K562 (cell line): ENCODE results near the gene CCDC7. TPM values are rescaled to one million over a fixed set of nuclear protein-coding genes. Genes with fewer than 3 reads are reported as not detected.

Experiments used
- ATAC-seq: fragments of 200-7000 bp; cut with Tn5 transposase; 3 replicates; pipeline ENCODE4 v1.9.1; 2020; ENCODE audit warnings: moderate library complexity
- BruUV-seq: library from RNA; stranded (reverse); fragments of 400-500 nt; replicated peaks from 2 replicates; lab custom pipeline; 2021; lab: Mats Ljungman, UMichigan
- CTCF ChIA-PET: fragments of 300-600 bp; formaldehyde crosslinking; extraction: SDS; loops from one replicate; lab custom pipeline; 2021; ENCODE audit warnings: low intra/inter-chr PET ratio; lab: Yijun Ruan, JAX
- POLR2A ChIA-PET: fragments of 300-600, 350-650 bp; sonication (Branson Sonifier 250); formaldehyde crosslinking; extraction: SDS; loops from one replicate; lab custom pipeline; 2021; ENCODE audit warnings: antibody characterized with exemption, inconsistent platforms; lab: Yijun Ruan, JAX
- DNase-seq, 4 experiments: peaks; one replicate each; pipeline versions ENCODE4 v3.0.0 to v3.0.0-alpha.2; 2011 to 2018; ENCODE audit warnings: low spot score in 3 of 4, mixed read lengths in 3 of 4; ENCODE audit errors: extremely low read depth in 1 of 4
- FAIRE-seq: peaks from 2 replicates; lab custom pipeline; 2011; peaks lifted over from hg19 to GRCh38; lab: Jason Lieb, UNC
- H2AFZ ChIP-seq: 2 replicates; pipeline ENCODE4 v1.6.0; 2011; ENCODE audit warnings: low read depth, low read length, control low read depth, inconsistent platforms
- H3K27ac ChIP-seq: fragments of 200-600 bp; 3 replicates; pipeline ENCODE4 v1.8.0; 2011; ENCODE audit warnings: low read depth, mild to moderate bottlenecking, control low read depth, inconsistent platforms, low read length, moderate library complexity, mixed read lengths; ENCODE audit errors: extremely low read depth
- H3K27me3 ChIP-seq, 2 experiments: fragments of 300-600 bp in 1 of 2; 2 replicates in 1 of 2; 3 replicates in 1 of 2; pipeline versions ENCODE4 v1.6.0 to v1.8.0; 2011; ENCODE audit warnings: inconsistent platforms in 2 of 2, low read length in 2 of 2, mild to moderate bottlenecking in 1 of 2, mixed read lengths in 1 of 2, moderate library complexity in 1 of 2; ENCODE audit not compliant: control insufficient read depth in 2 of 2, insufficient read depth in 2 of 2
- H3K36me3 ChIP-seq: fragments of 300-600 bp; 3 replicates; pipeline ENCODE4 v1.8.0; 2011; ENCODE audit warnings: mild to moderate bottlenecking, low read length, inconsistent platforms; ENCODE audit not compliant: control insufficient read depth, insufficient read depth
- H3K4me1 ChIP-seq, 2 experiments: fragments of 200-600 bp in 1 of 2; replicated peaks in 1 of 2; 2 replicates in 1 of 2; 3 replicates in 1 of 2; pipeline versions ENCODE4 v1.5.1 to v1.8.0; 2011; ENCODE audit warnings: inconsistent platforms in 2 of 2, low read length in 2 of 2, mild to moderate bottlenecking in 1 of 2, mixed read lengths in 1 of 2, moderate library complexity in 1 of 2; ENCODE audit not compliant: control insufficient read depth in 2 of 2, insufficient read depth in 2 of 2
- H3K4me2 ChIP-seq: 2 replicates; pipeline ENCODE4 v1.6.1; 2011; ENCODE audit warnings: low read length, control low read depth, inconsistent platforms, mixed read lengths; ENCODE audit not compliant: insufficient read depth
- H3K4me3 ChIP-seq: fragments of 200-600 bp; sonication (generic), shearing (Covaris generic); 2 replicates; pipeline ENCODE4 v1.5.1; 2016; ENCODE audit warnings: control low read depth, inconsistent platforms
- H3K79me2 ChIP-seq: fragments of 200-600 bp; 3 replicates; pipeline ENCODE4 v1.8.0; 2011; ENCODE audit warnings: low read length, inconsistent platforms; ENCODE audit not compliant: control insufficient read depth, insufficient read depth
- H3K9ac ChIP-seq, 2 experiments: 2 replicates each; pipeline versions ENCODE4 v1.6.0 to v1.6.1; 2011; ENCODE audit warnings: low read depth in 2 of 2, low read length in 2 of 2, control low read depth in 1 of 2, inconsistent platforms in 1 of 2, mild to moderate bottlenecking in 1 of 2, mixed read lengths in 1 of 2; ENCODE audit not compliant: insufficient read depth in 1 of 2
- H3K9me1 ChIP-seq: one replicate; pipeline ENCODE4 v1.6.0; 2011; ENCODE audit warnings: inconsistent platforms, mild to moderate bottlenecking, low read length, moderate library complexity; ENCODE audit not compliant: control insufficient read depth, insufficient read depth
- H3K9me3 ChIP-seq: replicated peaks from 2 replicates; pipeline ENCODE4 v1.5.1; 2011; ENCODE audit warnings: low read depth, low read length, inconsistent platforms; ENCODE audit not compliant: control insufficient read depth, insufficient read depth
- H4K20me1 ChIP-seq: replicated peaks from 2 replicates; pipeline ENCODE4 v1.6.1; 2011; ENCODE audit warnings: low read length, inconsistent platforms, mixed read lengths; ENCODE audit not compliant: control insufficient read depth, insufficient read depth
- DEAF1 ChIP-seq: fragments of 450-650 bp; formaldehyde crosslinking; IDR thresholded peaks from 2 replicates; pipeline ENCODE4 v1.4.0; 2020; ENCODE audit warnings: mild to moderate bottlenecking, moderate library complexity
- DIDO1 ChIP-seq: fragments of 450-650 bp; IDR thresholded peaks from 2 replicates; pipeline ENCODE4 v1.6.1; 2016; ENCODE audit warnings: low read depth, missing biosample characterization, missing genetic modification characterization
- EWSR1 ChIP-seq: fragments of 450-650 bp; IDR thresholded peaks from 2 replicates; pipeline ENCODE4 v1.6.1; 2018; ENCODE audit warnings: borderline replicate concordance, mild to moderate bottlenecking, low read depth, moderate library complexity; ENCODE audit not compliant: partially characterized antibody
- FOXA1 ChIP-seq: fragments of 450-650 bp; IDR thresholded peaks from 2 replicates; pipeline ENCODE4 v1.6.1; 2016; ENCODE audit warnings: mild to moderate bottlenecking, borderline replicate concordance
- HDAC6 ChIP-seq: IDR thresholded peaks from 2 replicates; pipeline ENCODE4 v1.6.1; 2012; ENCODE audit warnings: low read depth, mild to moderate bottlenecking, control low read depth, inconsistent platforms, low read length, moderate library complexity
- LEF1 ChIP-seq: fragments of 450-650 bp; IDR thresholded peaks from 2 replicates; pipeline ENCODE4 v1.6.1; 2016; ENCODE audit warnings: mild to moderate bottlenecking
- MAZ ChIP-seq, 2 experiments: fragments of 450-650 bp in 1 of 2; sonication (generic) in 1 of 2; formaldehyde crosslinking; IDR thresholded peaks in 1 of 2; conservative IDR thresholded peaks in 1 of 2; 2 replicates each; pipeline versions ENCODE4 v1.4.0 to v1.5.0; 2020; ENCODE audit warnings: mild to moderate bottlenecking in 1 of 2, missing genetic modification reagents in 1 of 2
- MCM3 ChIP-seq: fragments of 450-650 bp; IDR thresholded peaks from 2 replicates; pipeline ENCODE4 v1.6.1; 2016
- NR0B1 ChIP-seq: fragments of 450-650 bp; IDR thresholded peaks from one replicate; pipeline ENCODE4 v1.6.1; 2018; ENCODE audit warnings: mild to moderate bottlenecking, moderate library complexity; ENCODE audit not compliant: partially characterized antibody
- RBM25 ChIP-seq: fragments of 200-400 bp; formaldehyde crosslinking; IDR thresholded peaks from 2 replicates; pipeline ENCODE4 v1.6.1; 2018; ENCODE audit warnings: low read length, low read depth, moderate library complexity; ENCODE audit not compliant: severe bottlenecking
- SIX5 ChIP-seq, 2 experiments: IDR thresholded peaks; 2 replicates each; pipeline ENCODE4 v1.6.1; 2011; ENCODE audit warnings: low read length in 2 of 2, borderline replicate concordance in 1 of 2, low read depth in 1 of 2, mild to moderate bottlenecking in 1 of 2, moderate library complexity in 1 of 2; ENCODE audit not compliant: insufficient read depth in 1 of 2
- TCF15 ChIP-seq: fragments of 250-450 bp; sonication (Bioruptor Pico); IDR thresholded peaks from 2 replicates; pipeline ENCODE4 v1.8.0; 2022; ENCODE audit warnings: moderate library complexity, mild to moderate bottlenecking, inconsistent platforms
- THRA ChIP-seq: fragments of 450-650 bp; IDR thresholded peaks from 2 replicates; pipeline ENCODE4 v1.6.1; 2017; ENCODE audit warnings: mild to moderate bottlenecking, moderate library complexity
- U2AF2 ChIP-seq: fragments of 200-400 bp; formaldehyde crosslinking; optimal IDR thresholded peaks from 2 replicates; pipeline ENCODE3; 2017; ENCODE audit warnings: low read depth, mild to moderate bottlenecking, low read length
- USF2 ChIP-seq: sonication (generic); formaldehyde crosslinking; IDR thresholded peaks from 2 replicates; pipeline ENCODE4 v1.5.0; 2020; ENCODE audit warnings: missing genetic modification reagents
- ZNF586 ChIP-seq: fragments of 450-650 bp; formaldehyde crosslinking; conservative IDR thresholded peaks from 2 replicates; pipeline ENCODE4 v1.4.0; 2020; ENCODE audit warnings: mild to moderate bottlenecking, moderate library complexity
- WGBS: fragments of 100-300 bp; shearing (Covaris generic); methylation state at CpG from one replicate; pipeline ENCODE4 v1.1.6; 2016; ENCODE audit warnings: low coverage, mixed read lengths; ENCODE audit not compliant: insufficient coverage; ENCODE audit errors: missing lambda C conversion rate; 5-methylcytosine and 5-hydroxymethylcytosine counted together
- in situ Hi-C: fragments of 300-500 bp; cut with MboI; formaldehyde crosslinking; loops from 4 replicates; pipeline ENCODE4 v1.15.0; 2018; ENCODE audit warnings: inconsistent platforms, mixed read lengths
- intact Hi-C: fragments of 100-400 bp; cut with micrococcal nuclease; formaldehyde crosslinking; loops from 2 replicates; pipeline ENCODE4 v1.14.2; 2022
- polyA plus RNA-seq, 8 experiments: library from polyadenylated mRNA; depleted of rRNA in 4 of 8; stranded (reverse) in 5 of 8; unstranded in 3 of 8; fragments of >200 nt; fragmentation: Nextera tagmentation in 2 of 8; fragmentation: Illumina TruSeq in 1 of 8; extraction: Ambion mirVana in 2 of 8; extraction: Trizol in 1 of 8; gene quantifications; 2 replicates each; pipeline versions ENCODE4 v1.2.1 to v1.2.3, GENCODE V29; 2011 to 2014; ENCODE audit warnings: inconsistent platforms in 1 of 8, missing spikeins in 1 of 8
- total RNA-seq, 7 experiments: library from RNA; depleted of rRNA in 6 of 7; stranded (reverse); fragments of >200 nt in 6 of 7; fragmentation: Illumina TruSeq in 2 of 7; extraction: Trizol in 2 of 7; gene quantifications; 2 replicates each; pipeline versions ENCODE4 v1.2.1 to v1.2.3, GENCODE V29; 2011 to 2021; ENCODE audit warnings: low replicate concordance in 1 of 7

Gene CCDC7
- total and polyA plus RNA-seq, 9 of the 15 experiments (the other 6 are each of a cell fraction or from before 2014, with no cell fraction given): 1.5 to 6.6 (median 2.7) TPM

GRCh38 chr10:32744321-32744720 is 298.4 kb downstream of the CCDC7 start:
- Histone ChIP-seq H3K9me3 (no peaks in the 10 kb centered on the region), H3K27ac (no peak overlapping the region), H3K9me1 (no peaks in the 10 kb centered on the region), H3K4me1 (no peaks in the 10 kb centered on the region), H3K36me3 (no peaks in the 10 kb centered on the region), H3K4me2 (no peak overlapping the region), H2AFZ (no peak overlapping the region), H3K9ac (no peak overlapping the region), H3K27me3 (no peaks in the 10 kb centered on the region; a peak in 1 of 5 replicates), H3K79me2 (no peaks in the 10 kb centered on the region), H4K20me1 (no peaks in the 10 kb centered on the region), H3K4me3 (no peak overlapping the region)
- intact Hi-C loops (no loop called here), in situ Hi-C loops (no loop called here)
- no peak for DNase-seq
- no peak for ATAC-seq
- no peak for FAIRE-seq
- ChIA-PET CTCF (no interaction called here), POLR2A (no interaction called here)
- no TSS peak for BruUV-seq
- WGBS: 0% methylated on average over 1 of the region's 1 CpG
- no peak for TF ChIP-seq LEF1
- no peak for TF ChIP-seq SIX5 (IDR thresholded peaks at IDR 0.05; ENCODE audit: borderline replicate concordance in 1 of 2, insufficient read depth in 1 of 2, low read depth in 1 of 2, low read length in 2 of 2)
- TF ChIP-seq ZNF586: no peak
- TF ChIP-seq USF2 (CRISPR knock-in tag): no peak
- TF ChIP-seq MAZ (CRISPR knock-in tag; conservative IDR thresholded peaks at IDR 0.05 in 1 of 2, IDR thresholded peaks at IDR 0.05 in 1 of 2): no peak
- no peak for TF ChIP-seq RBM25
- no peak for TF ChIP-seq TCF15 (CRISPR knock-in tag)
- no peak for TF ChIP-seq HDAC6
- no peak for TF ChIP-seq MCM3
- no peak for TF ChIP-seq U2AF2
- no peak for TF ChIP-seq DEAF1
- TF ChIP-seq NR0B1: no peak
- no peak for TF ChIP-seq THRA
- TF ChIP-seq FOXA1: no peak
- TF ChIP-seq DIDO1 (tag): no peak
- TF ChIP-seq EWSR1: no peak
